H1 (cell line): Measurements from ENCODE around the gene PFN3.

Experiments used
- NANOG ChIP-seq: IDR thresholded peaks from 2 replicates; pipeline ENCODE4 v1.6.1; 2011; ENCODE audit warnings: low read length, low read depth, mild to moderate bottlenecking, inconsistent platforms; ENCODE audit not compliant: insufficient read depth, poor library complexity, severe bottlenecking
- POLR2A ChIP-seq, 2 experiments: IDR thresholded peaks; 1 replicate in 1 of 2; 2 replicates in 1 of 2; pipeline ENCODE4 v1.6.1; 2011; ENCODE audit warnings: low read depth in 2 of 2, low read length in 2 of 2, mild to moderate bottlenecking in 2 of 2; ENCODE audit errors: control extremely low read depth in 1 of 2
- RAD21 ChIP-seq, 2 experiments: IDR thresholded peaks in 1 of 2; conservative IDR thresholded peaks in 1 of 2; 2 replicates each; pipeline ENCODE4 v1.6.1; 2011; ENCODE audit warnings: low read depth in 2 of 2, low read length in 2 of 2, improper control_type of control experiment in 1 of 2, inconsistent platforms in 1 of 2, mild to moderate bottlenecking in 1 of 2, moderate library complexity in 1 of 2
- RFX5 ChIP-seq: IDR thresholded peaks from 2 replicates; pipeline ENCODE4 v1.6.1; 2011; ENCODE audit warnings: low read depth, low read length, improper control_type of control experiment, borderline replicate concordance
- TF ChIP-seq, protein P1 (sequence below), 3 experiments: IDR thresholded peaks; 1 replicate in 2 of 3; 2 replicates in 1 of 3; pipeline versions ENCODE4 v1.5.1 to v1.6.1; 2011; ENCODE audit warnings: low read length in 3 of 3, mild to moderate bottlenecking in 3 of 3, inconsistent platforms in 2 of 3, low read depth in 1 of 3, moderate library complexity in 1 of 3; ENCODE audit not compliant: insufficient read depth in 1 of 3; ENCODE audit errors: control extremely low read depth in 1 of 3

GRCh38 chr5:177447611-177448243 is 47.3 kb upstream of the PFN3 start:
- TF ChIP-seq, protein P1, sequence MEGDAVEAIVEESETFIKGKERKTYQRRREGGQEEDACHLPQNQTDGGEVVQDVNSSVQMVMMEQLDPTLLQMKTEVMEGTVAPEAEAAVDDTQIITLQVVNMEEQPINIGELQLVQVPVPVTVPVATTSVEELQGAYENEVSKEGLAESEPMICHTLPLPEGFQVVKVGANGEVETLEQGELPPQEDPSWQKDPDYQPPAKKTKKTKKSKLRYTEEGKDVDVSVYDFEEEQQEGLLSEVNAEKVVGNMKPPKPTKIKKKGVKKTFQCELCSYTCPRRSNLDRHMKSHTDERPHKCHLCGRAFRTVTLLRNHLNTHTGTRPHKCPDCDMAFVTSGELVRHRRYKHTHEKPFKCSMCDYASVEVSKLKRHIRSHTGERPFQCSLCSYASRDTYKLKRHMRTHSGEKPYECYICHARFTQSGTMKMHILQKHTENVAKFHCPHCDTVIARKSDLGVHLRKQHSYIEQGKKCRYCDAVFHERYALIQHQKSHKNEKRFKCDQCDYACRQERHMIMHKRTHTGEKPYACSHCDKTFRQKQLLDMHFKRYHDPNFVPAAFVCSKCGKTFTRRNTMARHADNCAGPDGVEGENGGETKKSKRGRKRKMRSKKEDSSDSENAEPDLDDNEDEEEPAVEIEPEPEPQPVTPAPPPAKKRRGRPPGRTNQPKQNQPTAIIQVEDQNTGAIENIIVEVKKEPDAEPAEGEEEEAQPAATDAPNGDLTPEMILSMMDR (IDR thresholded peaks at IDR 0.05; ENCODE audit: control extremely low read depth in 1 of 3, insufficient read depth in 1 of 3, low read depth in 1 of 3, low read length in 3 of 3): peak in 1 of 3 experiments; percentile 24; a peak in 2 of 4 replicates
- TF ChIP-seq RFX5 (no peak), POLR2A (IDR thresholded peaks at IDR 0.05; ENCODE audit: control extremely low read depth in 1 of 2, low read depth in 2 of 2, low read length in 2 of 2) (peak in 1 of 2 experiments; percentile 90; a peak in 2 of 3 replicates), NANOG (no peak), RAD21 (IDR thresholded peaks at IDR 0.05 in 1 of 2, conservative IDR thresholded peaks at IDR 0.05 in 1 of 2; ENCODE audit: low read depth in 2 of 2, low read length in 2 of 2) (no peak; a peak in 1 of 4 replicates)
